Thyroid gland (tissue), 4 donors: ENCODE results near the gene DNAJA3.

Experiments used
- CTCF ChIP-seq, 6 experiments: fragments of 200-600 bp in 3 of 6; fragments of 450-650 bp in 3 of 6; sonication (generic) in 3 of 6; IDR thresholded peaks; one replicate each; pipeline ENCODE4 v1.5.1; 2016 to 2019; ENCODE audit warnings: antibody characterized with exemption in 6 of 6, mild to moderate bottlenecking in 2 of 6, inconsistent platforms in 1 of 6, moderate library complexity in 1 of 6
- POLR2A ChIP-seq, 2 donors: fragments of 450-650 bp; IDR thresholded peaks; one replicate each; pipeline ENCODE4 v1.6.1; 2017; ENCODE audit warnings: antibody characterized with exemption in 2 of 2, mild to moderate bottlenecking in 2 of 2, moderate library complexity in 1 of 2

GRCh38 chr16:4488499-4488967 lies 62.9 kb downstream of the DNAJA3 start:
- no peak for TF ChIP-seq POLR2A (IDR thresholded peaks at IDR 0.05)
- TF ChIP-seq CTCF (IDR thresholded peaks at IDR 0.05): no peak
